ENCODE results near the gene FAM13A.
"Not testable (repeated sequence)": the region's sequence is repeated elsewhere in the genome, so short reads cannot be mapped to it uniquely, and the experiment has no call there.

DNA sequence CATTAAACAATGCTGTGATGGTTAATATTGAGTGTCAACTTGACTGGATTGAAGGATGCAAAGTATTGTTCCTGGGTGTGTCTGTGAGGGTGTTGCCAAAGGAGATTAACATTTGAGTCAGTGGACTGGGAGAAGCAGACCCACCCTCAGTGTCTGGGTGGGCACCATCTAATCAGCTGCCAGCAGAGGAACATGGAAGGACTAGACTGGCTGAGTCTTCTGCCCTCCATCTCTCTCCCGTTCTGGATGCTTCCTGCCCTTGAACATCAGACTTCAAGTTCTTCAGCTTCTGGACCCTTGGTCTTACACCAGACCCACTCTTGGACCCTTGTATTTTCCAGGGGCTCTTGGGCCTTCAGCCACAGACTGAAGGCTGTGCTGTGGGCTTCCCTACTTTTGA lies 61.7 kb downstream of the FAM13A start:
- not testable (repeated sequence) for TF ChIP-seq POLR2AphosphoS5, POLR2A, EP300 (IDR thresholded peaks at IDR 0.05)
- TF ChIP-seq, protein P1, sequence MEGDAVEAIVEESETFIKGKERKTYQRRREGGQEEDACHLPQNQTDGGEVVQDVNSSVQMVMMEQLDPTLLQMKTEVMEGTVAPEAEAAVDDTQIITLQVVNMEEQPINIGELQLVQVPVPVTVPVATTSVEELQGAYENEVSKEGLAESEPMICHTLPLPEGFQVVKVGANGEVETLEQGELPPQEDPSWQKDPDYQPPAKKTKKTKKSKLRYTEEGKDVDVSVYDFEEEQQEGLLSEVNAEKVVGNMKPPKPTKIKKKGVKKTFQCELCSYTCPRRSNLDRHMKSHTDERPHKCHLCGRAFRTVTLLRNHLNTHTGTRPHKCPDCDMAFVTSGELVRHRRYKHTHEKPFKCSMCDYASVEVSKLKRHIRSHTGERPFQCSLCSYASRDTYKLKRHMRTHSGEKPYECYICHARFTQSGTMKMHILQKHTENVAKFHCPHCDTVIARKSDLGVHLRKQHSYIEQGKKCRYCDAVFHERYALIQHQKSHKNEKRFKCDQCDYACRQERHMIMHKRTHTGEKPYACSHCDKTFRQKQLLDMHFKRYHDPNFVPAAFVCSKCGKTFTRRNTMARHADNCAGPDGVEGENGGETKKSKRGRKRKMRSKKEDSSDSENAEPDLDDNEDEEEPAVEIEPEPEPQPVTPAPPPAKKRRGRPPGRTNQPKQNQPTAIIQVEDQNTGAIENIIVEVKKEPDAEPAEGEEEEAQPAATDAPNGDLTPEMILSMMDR (IDR thresholded peaks at IDR 0.05): not testable (repeated sequence)

All from suprapubic skin (tissue), 4 donors.